Smooth muscle cell (in vitro differentiated cells): ENCODE results near the gene NDUFB11. TPM values are rescaled to one million over a fixed set of nuclear protein-coding genes. Genes with fewer than 3 reads are reported as not detected.

ENCODE experiments used
- DNase-seq: peaks from one replicate; lab custom pipeline; 2025; ENCODE audit not compliant: unreplicated experiment; lab: John Stamatoyannopoulos, UW
- H2AFZ ChIP-seq: fragments of 200-600 bp; sonication (generic); 2 replicates; pipeline ENCODE4 v1.6.0; 2016; ENCODE audit warnings: antibody characterized with exemption, low read depth, mild to moderate bottlenecking
- H3F3A ChIP-seq: fragments of 200-600 bp; sonication (generic); 2 replicates; pipeline ENCODE4 v1.6.0; 2017; ENCODE audit warnings: antibody characterized with exemption, low read depth
- H3K27ac ChIP-seq: fragments of 200-600 bp; sonication (generic); 2 replicates; pipeline ENCODE4 v1.5.1; 2016; ENCODE audit warnings: low read depth, mild to moderate bottlenecking
- H3K27me3 ChIP-seq: fragments of 200-600 bp; sonication (generic); 2 replicates; pipeline ENCODE4 v1.6.1; 2016; ENCODE audit warnings: low read depth, mild to moderate bottlenecking
- H3K36me3 ChIP-seq: fragments of 200-600 bp; sonication (generic); 2 replicates; pipeline ENCODE4 v1.5.1; 2016; ENCODE audit warnings: low read depth
- H3K4me1 ChIP-seq: fragments of 200-600 bp; sonication (generic); 2 replicates; pipeline ENCODE4 v1.5.1; 2016; ENCODE audit warnings: low read depth
- H3K4me2 ChIP-seq: fragments of 200-600 bp; sonication (generic); 2 replicates; pipeline ENCODE4 v1.6.0; 2016; ENCODE audit warnings: mild to moderate bottlenecking
- H3K4me3 ChIP-seq: fragments of 200-600 bp; sonication (generic); 2 replicates; pipeline ENCODE4 v1.5.1; 2016; ENCODE audit warnings: mild to moderate bottlenecking
- H3K79me2 ChIP-seq: fragments of 200-600 bp; sonication (generic); 2 replicates; pipeline ENCODE4 v1.6.0; 2016; ENCODE audit warnings: low read depth, mild to moderate bottlenecking
- H3K9ac ChIP-seq: fragments of 200-600 bp; sonication (generic); 2 replicates; pipeline ENCODE4 v1.6.0; 2016; ENCODE audit warnings: low read depth
- H3K9me3 ChIP-seq: fragments of 200-600 bp; sonication (generic); replicated peaks from 2 replicates; pipeline ENCODE4 v1.5.1; 2016; ENCODE audit warnings: low read depth
- H4K20me1 ChIP-seq: fragments of 200-600 bp; sonication (generic); 2 replicates; pipeline ENCODE4 v1.6.0; 2016; ENCODE audit warnings: low read depth
- WGBS: methylation state at CpG from one replicate; pipeline ENCODE4 v1.1.7; 2016; ENCODE audit warnings: low lambda C conversion rate; 5-methylcytosine and 5-hydroxymethylcytosine counted together
- polyA plus RNA-seq: library from polyadenylated mRNA; unstranded; fragments of >200 nt; fragmentation: Nextera tagmentation; extraction: Ambion mirVana; gene quantifications from 2 replicates; pipeline ENCODE4 v1.2.1, GENCODE V29; 2016
- total RNA-seq: library from RNA; depleted of rRNA; stranded (reverse); fragments of >200 nt; gene quantifications from 2 replicates; pipeline ENCODE4 v1.2.3, GENCODE V29; 2014
- TF ChIP-seq, protein P1 (sequence below): fragments of 200-600 bp; sonication (generic); IDR thresholded peaks from 2 replicates; pipeline ENCODE4 v1.5.1; 2017; ENCODE audit warnings: borderline replicate concordance, mild to moderate bottlenecking, antibody characterized with exemption; ENCODE audit not compliant: insufficient read depth, poor library complexity, severe bottlenecking

Gene NDUFB11
- total and polyA plus RNA-seq, 2 experiments from 2014 or later = 82.6 to 178 TPM

GRCh38 chrX:47174376-47174775 lies 29.9 kb upstream of the NDUFB11 start:
- Histone ChIP-seq H4K20me1 (peaks cover 29% of the 10 kb centered on the region), H3K79me2 (no peaks in the 10 kb centered on the region), H3K4me2 (no peak overlapping the region), H3K9me3 (no peaks in the 10 kb centered on the region), H3K9ac (no peak overlapping the region), H3K27ac (no peak overlapping the region), H3K4me3 (no peak overlapping the region), H2AFZ (no peak overlapping the region), H3K36me3 (no peaks in the 10 kb centered on the region), H3F3A (no peaks in the 10 kb centered on the region), H3K27me3 (no peaks in the 10 kb centered on the region), H3K4me1 (no peaks in the 10 kb centered on the region)
- TF ChIP-seq, protein P1, sequence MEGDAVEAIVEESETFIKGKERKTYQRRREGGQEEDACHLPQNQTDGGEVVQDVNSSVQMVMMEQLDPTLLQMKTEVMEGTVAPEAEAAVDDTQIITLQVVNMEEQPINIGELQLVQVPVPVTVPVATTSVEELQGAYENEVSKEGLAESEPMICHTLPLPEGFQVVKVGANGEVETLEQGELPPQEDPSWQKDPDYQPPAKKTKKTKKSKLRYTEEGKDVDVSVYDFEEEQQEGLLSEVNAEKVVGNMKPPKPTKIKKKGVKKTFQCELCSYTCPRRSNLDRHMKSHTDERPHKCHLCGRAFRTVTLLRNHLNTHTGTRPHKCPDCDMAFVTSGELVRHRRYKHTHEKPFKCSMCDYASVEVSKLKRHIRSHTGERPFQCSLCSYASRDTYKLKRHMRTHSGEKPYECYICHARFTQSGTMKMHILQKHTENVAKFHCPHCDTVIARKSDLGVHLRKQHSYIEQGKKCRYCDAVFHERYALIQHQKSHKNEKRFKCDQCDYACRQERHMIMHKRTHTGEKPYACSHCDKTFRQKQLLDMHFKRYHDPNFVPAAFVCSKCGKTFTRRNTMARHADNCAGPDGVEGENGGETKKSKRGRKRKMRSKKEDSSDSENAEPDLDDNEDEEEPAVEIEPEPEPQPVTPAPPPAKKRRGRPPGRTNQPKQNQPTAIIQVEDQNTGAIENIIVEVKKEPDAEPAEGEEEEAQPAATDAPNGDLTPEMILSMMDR = no peak
- DNase-seq = no peak
- WGBS = 90% methylated on average over 11 of the region's 12 CpGs

DNA sequence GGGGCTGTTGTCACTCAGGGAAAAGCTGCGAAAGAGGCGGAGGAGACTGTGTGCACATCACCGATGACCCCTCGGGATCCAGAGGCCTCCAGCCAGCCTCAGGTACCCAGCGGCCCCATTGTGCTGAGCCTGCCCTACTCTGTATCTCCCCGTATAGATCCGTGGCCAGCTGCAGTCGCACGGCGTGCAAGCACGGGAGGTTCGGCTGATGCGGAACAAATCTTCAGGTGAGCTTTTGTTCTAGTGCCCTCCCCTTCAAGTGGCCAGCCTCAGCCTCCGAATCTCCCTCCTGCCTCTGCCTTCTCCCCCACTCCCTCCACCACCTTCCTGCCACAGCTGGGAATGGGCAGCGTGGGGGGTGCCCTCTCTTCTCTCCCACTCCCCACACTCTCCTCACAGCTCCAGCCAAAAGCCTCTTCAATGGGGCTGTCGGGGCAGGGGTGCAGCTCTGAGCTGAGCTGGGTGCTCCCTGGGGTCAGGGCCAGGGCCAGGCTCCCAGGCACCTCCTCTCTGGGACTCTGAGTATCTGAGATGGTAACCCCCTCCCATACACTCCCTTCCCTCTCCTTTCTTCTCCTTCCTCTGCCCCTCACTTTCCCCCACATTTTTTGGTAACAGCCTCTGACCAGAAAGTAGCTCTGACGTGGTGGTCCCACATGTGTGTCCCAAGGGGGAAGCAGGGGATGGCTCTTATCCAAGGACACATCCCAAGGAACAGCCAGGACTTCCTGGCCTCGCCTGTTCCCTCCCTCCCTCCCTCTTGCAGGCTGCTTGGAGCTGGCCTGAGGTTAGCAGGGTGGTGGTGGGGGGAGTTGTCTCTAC lies 28.7 kb upstream of the NDUFB11 start:
- H3K4me1 ChIP-seq = no peaks in the 10 kb centered on the region
- TF ChIP-seq, protein P1 = no peak
- no peaks in the 10 kb centered on the region for H3K9me3 ChIP-seq
- H3K4me3 ChIP-seq = no peak overlapping the region
- no peak for DNase-seq
- no peak overlapping the region for H3K27ac ChIP-seq
- 91% methylated on average over 18 of the region's 18 CpGs for WGBS
- peaks cover 2% of the 10 kb centered on the region for H3K79me2 ChIP-seq
- no peak overlapping the region for H3K4me2 ChIP-seq
- H2AFZ ChIP-seq = no peak overlapping the region
- H3K36me3 ChIP-seq = no peaks in the 10 kb centered on the region
- H3F3A ChIP-seq = no peaks in the 10 kb centered on the region
- H4K20me1 ChIP-seq = peaks cover 41% of the 10 kb centered on the region
- no peak overlapping the region for H3K9ac ChIP-seq
- no peaks in the 10 kb centered on the region for H3K27me3 ChIP-seq

DNA sequence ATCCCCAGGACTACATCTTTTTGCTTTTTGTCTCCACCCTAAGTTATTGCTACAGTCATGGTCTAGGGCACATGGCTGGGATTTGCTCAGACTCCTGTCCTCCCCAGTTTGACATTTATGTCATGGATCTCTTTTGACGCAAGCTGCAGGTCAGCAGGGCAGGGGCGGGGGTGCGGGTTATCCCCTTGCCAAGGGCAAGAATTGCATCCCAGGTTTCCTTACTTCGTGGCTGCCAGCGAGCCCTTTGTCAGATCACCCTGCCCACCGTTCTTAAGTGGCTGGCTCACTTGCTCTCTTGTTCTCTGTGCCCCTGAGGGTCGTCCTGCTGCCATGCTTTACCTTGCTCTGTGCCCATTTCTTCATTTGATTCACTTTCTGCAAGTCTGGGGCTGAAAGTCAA lies 28.0 kb upstream of the NDUFB11 start:
- Histone ChIP-seq H3K9ac (no peak overlapping the region), H2AFZ (no peak overlapping the region), H3K4me2 (no peak overlapping the region), H3K27me3 (no peaks in the 10 kb centered on the region), H3K79me2 (peaks cover 7% of the 10 kb centered on the region), H3K4me1 (no peaks in the 10 kb centered on the region), H3K9me3 (no peaks in the 10 kb centered on the region), H4K20me1 (peaks cover 48% of the 10 kb centered on the region), H3K4me3 (no peak overlapping the region), H3F3A (no peaks in the 10 kb centered on the region), H3K27ac (no peak overlapping the region), H3K36me3 (no peaks in the 10 kb centered on the region)
- TF ChIP-seq, protein P1 = no peak
- DNase-seq = no peak
- WGBS = 84% methylated on average over 7 of the region's 7 CpGs

DNA sequence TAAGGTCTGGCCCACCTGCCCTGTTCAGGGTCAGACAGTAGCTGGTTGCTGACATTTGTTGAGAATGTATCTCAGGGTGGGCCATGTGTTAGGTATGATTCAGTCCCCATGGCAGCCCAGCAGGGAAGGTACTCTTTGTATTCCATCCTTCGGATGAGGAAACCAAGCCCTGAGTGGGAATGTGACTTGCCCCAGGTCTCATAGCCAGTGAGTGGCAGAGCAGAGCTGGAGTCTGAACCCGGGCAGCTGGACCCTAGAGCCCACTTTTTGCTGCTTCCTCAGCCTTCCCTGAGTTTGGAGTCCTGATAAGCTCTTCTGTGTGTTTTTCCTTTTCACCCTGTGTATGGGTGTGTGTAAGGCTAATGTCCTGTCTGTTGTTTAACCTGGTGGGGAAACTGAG lies 27.5 kb upstream of the NDUFB11 start:
- TF ChIP-seq, protein P1 = no peak
- WGBS = 92% methylated on average over 2 of the region's 2 CpGs
- no peak for DNase-seq

More for the DNA sequence above, 27.5 kb upstream of the NDUFB11 start:
- H2AFZ ChIP-seq = no peak overlapping the region
- no peak overlapping the region for H3K27ac ChIP-seq
- H3K9ac ChIP-seq = no peak overlapping the region
- H3K27me3 ChIP-seq = no peaks in the 10 kb centered on the region
- no peaks in the 10 kb centered on the region for H3F3A ChIP-seq
- no peak overlapping the region for H3K4me3 ChIP-seq
- H3K79me2 ChIP-seq = peaks cover 12% of the 10 kb centered on the region
- peaks cover 51% of the 10 kb centered on the region for H4K20me1 ChIP-seq
- H3K36me3 ChIP-seq = no peaks in the 10 kb centered on the region
- no peaks in the 10 kb centered on the region for H3K9me3 ChIP-seq
- no peak overlapping the region for H3K4me2 ChIP-seq
- H3K4me1 ChIP-seq = no peaks in the 10 kb centered on the region
